CD4-positive, alpha-beta T cell treated with Interleukin-15 for 4 hours (primary cell): Measurements from ENCODE around the gene PSG3.
A peak's percentile ranks its signal among the peaks of the same experiment; 100 is the strongest.
"Not testable (repeated sequence)": the region's sequence is repeated elsewhere in the genome, so short reads cannot be mapped to it uniquely, and the experiment has no call there.

Source experiments
- DNase-seq: peaks from one replicate; pipeline ENCODE4 v3.0.0-alpha.2; 2020; ENCODE audit warnings: low spot score

Gene PSG3

DNA sequence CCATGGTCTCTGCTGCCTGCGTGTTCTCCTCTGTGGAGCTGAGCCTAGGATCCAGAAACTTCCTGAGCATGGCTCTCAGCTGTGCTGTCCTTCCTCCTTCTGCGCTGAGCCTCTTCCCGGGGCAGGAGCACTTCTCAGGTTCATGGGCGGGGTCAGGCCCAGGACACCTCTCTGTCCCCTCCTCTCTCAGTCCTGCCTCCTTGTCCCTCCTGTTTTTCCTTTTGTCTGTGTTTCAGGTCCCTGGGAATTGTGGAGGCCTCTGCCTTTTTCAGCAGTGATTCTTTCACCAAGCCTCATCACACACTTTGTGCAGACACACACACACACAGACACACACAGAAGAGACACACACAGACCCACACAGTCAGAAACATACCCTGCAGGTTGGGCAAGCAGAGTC is at the start of gene PSG3:
PSG3 (minus strand) TSS at position 101 of the 400 bp plus-strand sequence; CDS start at position 4, 97 bp downstream.
- not testable (repeated sequence) for DNase-seq

GRCh38 chr19:42788766-42789165 is 48.5 kb upstream of the PSG3 start:
- DNase-seq: not testable (repeated sequence)

DNA sequence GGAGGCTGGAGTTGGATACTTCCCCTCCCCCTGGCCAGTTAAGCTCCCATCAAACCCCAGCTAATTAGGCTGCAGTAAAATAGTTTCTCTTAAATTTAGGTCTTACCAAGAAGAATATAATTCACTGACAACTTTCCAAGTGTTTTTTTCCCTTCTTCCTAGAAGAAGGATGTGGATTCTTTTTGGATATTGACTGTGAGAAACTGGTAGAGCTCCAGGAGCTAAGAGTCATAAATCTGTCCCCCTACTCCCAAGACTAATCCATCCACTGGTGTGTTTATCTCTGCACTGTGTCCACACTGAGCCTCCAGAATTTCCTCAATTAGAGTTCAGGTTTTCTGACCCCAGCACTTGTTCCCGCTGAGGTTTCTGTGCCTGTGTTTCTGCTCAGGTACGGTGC is 47.5 kb upstream of the PSG3 start:
- DNase-seq: not testable (repeated sequence)

DNA sequence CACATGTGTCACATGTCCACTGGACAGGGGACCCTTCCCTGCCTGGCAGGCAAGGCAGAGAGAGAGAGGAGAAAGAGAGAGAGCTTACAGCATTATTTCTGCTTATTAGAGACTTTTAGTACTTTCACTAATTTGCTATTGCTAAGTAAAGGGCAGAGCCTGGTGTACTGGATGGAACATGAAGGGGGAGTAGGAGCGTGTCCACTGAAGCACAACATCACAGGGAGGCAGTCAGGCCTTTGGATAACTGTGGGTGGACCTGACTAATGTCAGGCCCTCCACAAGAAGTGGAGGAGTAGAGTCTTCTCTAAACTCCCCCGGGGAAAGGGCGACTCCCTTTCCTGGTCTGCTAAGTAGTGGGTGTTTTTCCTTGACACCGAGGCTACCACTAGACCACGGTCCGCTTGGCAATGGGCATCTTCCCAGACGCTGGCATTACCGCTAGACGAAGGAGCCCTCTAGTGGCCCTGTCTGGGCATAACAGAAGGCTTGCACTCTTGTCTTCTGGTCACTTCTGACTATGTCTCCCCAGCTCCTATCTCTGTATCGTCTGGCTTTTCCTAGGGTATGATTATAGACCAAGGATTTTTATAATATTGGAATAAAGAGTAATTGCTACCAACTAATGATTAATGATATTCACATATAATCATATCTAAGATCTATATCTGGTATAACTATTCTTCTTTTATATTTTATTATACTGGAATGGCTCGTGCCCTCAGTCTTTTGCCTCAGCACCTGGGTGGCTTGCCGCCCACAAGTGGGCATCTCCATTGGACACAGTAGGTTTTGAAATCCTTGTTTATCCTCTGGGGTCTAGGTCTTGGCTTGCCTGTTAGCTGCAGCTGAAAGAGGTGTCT is 36.7 kb upstream of the PSG3 start:
- peak; percentile 12 for DNase-seq

DNA sequence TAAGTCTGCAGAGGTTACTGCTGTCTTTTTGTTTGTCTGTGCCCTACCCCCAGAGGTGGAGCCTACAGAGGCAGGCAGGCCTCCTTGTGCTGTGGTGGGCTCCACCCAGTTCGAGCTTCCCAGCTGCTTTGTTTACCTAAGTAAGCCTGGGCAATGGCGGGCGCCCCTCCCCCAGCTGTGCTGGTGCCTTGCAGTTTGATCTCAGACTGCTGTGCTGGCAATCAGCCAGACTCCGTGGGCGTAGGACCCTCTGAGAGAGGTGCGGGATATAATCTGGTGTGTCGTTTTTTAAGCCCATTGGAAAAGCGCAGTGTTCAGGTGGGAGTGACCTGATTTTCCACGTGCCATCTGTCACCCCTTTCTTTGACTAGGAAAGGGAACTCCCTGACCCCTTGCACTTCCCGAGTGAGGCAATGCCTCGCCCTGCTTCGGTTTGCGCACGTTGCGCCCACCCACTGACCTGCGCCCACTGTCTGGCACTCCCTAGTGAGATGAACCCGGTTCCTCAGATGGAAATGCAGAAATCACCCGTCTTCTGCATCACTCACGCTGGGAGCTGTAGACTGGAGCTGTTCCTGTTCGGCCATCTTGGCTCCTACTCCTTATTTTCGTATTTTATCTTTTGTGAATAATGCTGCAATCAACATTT is 34.4 kb upstream of the PSG3 start:
- not testable (repeated sequence) for DNase-seq

GRCh38 chr19:42767319-42767718 is 27.0 kb upstream of the PSG3 start:
- DNase-seq: not testable (repeated sequence)

- not testable (repeated sequence) for DNase-seq
Observed at GRCh38 chr19:42766871-42767270, 26.6 kb upstream of the PSG3 start.

GRCh38 chr19:42764836-42765235 is 24.6 kb upstream of the PSG3 start:
- no peak for DNase-seq

DNA sequence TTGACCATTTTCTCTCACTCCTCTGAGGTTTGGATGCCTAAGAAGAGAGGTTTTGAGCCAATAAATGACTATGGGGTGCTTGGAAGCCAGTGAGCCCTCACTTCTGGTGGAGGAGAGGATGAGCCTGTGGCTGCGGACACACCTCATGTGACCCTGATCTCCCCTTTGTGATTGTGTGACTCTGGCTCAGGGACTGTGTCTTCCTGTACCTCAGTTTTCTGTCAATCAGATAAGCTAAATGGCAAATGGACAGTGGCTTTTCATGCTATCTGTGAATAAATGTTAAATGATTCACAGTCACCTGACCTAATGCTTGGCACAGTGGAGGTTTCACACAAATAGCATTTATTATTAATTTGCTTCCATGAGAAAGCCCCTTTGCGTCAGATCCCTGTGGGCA is 22.5 kb upstream of the PSG3 start:
- DNase-seq: no peak

DNA sequence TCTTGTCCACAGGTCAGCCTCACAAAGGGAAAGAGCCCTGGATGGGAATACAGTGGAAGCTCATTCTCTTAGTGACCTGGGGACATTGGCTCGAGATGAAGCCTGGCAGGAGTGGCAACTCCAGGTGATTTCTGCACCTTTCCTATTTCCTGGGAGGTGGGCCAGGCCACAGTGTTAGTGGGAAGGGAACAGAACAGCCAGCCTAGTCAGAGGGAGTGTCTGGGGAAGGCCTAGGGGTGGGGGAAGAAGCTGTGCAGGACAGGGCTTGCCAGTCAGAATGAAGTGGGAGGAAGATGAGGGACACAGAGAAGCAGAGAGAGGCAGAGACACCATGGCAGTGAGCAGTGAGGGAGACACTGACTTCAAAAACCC is 21.6 kb upstream of the PSG3 start:
- DNase-seq: not testable (repeated sequence)

DNA sequence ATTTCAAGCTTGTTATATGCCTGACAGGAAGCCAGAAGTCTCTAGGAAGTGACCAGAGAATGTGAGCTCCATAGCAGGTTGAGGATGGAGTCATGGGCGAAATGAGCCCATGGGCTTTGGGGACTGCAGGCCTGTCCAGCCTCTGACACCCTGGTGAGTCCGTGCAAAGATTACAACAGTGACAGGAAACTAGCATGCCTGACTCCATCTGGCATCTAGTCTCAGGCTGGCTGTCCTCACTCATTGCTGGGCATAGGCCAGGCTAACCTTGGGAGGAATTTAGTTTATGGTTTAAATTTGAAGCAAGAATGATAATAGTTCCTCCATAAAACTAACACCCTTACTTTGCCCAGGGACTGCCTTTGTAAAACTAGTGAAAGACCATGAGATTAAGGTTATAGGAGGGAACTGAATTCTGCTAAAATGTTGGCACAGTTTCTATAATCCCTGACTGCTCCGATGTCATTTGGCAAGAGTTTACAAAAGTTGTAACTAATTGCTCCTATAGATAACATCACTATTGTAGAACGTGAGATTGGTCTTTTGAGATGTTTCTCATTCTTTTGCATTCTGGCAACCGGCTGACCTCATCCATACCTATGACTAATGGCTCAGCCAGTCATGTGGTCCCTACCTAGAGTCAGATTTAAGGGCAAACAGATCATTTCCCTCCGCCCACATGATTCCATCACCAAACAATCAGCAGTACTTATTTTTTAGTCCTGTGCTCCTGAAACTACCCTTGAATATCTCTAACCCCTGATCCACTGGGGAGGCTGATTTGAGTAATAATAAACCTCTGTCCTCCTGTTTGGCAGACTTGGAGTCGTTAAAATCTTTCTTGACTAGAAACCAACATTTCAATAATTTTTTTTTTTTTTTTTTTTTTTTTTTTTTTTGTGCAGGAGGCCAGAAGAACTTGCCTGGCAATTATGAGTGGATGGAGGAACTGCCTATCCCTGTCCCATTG is 21.0 kb upstream of the PSG3 start:
- not testable (repeated sequence) for DNase-seq

GRCh38 chr19:42758667-42759066 is 18.4 kb upstream of the PSG3 start:
- DNase-seq: not testable (repeated sequence)

GRCh38 chr19:42752246-42752645 is 12.0 kb upstream of the PSG3 start:
- not testable (repeated sequence) for DNase-seq

- DNase-seq: not testable (repeated sequence)
Observed at GRCh38 chr19:42741726-42742607, 1.7 kb upstream of the PSG3 start.

DNA sequence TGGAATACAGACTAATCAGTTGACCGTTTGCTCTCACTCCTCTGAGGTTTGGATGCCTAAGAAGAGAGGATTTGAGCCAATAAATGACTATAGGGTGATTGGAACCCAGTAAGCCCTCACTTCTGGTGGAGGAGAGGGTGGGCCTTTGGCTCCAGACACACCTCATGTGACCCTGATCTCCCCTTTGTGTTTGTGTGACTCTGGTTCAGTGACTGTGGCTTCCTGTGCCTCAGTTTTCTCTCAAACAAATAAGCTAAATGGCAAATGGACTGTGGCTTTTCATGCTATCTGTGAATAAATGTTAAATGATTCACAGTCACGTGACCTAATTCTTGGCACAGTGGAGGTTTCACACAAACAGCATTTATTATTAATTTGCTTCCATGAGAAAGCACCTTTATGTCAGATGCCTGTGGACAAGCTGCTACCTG is 2.7 kb downstream of the PSG3 start:
- not testable (repeated sequence) for DNase-seq

DNA sequence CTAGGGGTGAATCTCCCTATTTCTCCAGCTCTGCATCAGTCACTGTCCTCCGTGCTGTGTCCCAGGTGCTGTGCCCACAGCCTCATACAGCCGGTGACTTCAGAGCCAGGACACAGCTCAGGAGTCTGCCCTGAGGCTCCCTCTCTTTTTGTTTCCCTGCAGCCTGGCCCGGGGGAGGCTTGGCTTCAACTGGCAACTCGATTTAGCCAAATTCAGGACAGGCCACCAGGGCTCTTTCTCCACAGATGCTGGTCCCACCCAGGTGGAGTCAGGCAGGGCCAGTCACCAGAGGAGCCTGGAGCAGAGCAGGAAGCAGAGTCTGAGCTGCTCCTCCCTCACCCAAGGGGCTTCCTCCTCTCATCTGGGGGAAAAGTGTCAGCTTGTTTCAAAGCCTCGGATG is 11.9 kb downstream of the PSG3 start:
- not testable (repeated sequence) for DNase-seq

DNA sequence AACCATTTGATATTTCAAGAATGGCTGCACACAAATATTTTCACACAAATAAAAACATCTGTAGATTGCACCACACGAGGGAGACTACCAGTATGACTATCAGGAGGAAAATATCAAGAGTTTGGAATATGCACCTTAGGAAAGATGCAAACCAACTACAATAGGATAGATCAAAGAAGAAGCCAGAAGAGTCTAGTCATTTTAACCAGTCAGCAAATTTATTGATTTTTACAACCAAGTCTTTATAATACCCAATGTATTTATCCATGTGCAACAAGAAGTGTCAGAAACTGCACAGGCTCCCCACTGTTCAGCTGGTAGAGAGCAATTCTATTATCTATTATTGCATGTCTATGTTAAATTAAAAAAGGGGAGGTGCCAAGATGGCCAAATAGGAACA is 26.3 kb downstream of the PSG3 start:
- DNase-seq: not testable (repeated sequence)

- DNase-seq: not testable (repeated sequence)
Observed at GRCh38 chr19:42712753-42713152, 27.5 kb downstream of the PSG3 start.

- not testable (repeated sequence) for DNase-seq
Observed at GRCh38 chr19:42710986-42711385, 29.3 kb downstream of the PSG3 start.

DNA sequence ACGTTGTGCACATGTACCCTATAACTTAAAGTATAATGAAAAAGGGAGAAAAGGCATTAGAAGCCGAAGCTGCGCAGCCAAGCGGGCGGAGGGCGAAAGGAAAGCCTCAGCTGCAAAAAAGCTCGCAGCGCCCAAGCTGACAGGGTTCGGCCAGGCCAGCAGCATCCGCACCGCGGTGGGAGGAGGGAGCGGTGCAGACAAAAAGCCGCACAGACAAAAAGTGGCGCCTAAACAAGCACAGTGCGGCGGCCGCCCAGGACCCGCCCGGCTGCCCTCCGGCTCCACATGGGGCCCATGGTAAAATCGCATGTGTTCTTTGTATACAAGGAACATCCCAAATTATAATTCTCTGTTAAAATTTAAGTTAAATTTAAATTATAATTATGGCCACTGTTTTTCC is 42.4 kb downstream of the PSG3 start:
- DNase-seq: no peak
